ENCODE measurements around the gene CCDC188.
"Not testable (repeated sequence)": the region's sequence is repeated elsewhere in the genome, so short reads cannot be mapped to it uniquely, and the experiment has no call there.

The CCDC188 gene

GRCh38 chr22:20169253-20169822 lies 18.5 kb upstream of the CCDC188 start:
- no peak for DNase-seq (ENCODE audit: low spot score)

GRCh38 chr22:20167643-20168322 lies 16.9 kb upstream of the CCDC188 start:
- DNase-seq (ENCODE audit: low spot score): no peak

GRCh38 chr22:20166703-20167102 lies 15.8 kb upstream of the CCDC188 start:
- DNase-seq (ENCODE audit: low spot score): no peak

GRCh38 chr22:20165913-20166312 lies 15.1 kb upstream of the CCDC188 start:
- DNase-seq (ENCODE audit: low spot score): no peak

DNA sequence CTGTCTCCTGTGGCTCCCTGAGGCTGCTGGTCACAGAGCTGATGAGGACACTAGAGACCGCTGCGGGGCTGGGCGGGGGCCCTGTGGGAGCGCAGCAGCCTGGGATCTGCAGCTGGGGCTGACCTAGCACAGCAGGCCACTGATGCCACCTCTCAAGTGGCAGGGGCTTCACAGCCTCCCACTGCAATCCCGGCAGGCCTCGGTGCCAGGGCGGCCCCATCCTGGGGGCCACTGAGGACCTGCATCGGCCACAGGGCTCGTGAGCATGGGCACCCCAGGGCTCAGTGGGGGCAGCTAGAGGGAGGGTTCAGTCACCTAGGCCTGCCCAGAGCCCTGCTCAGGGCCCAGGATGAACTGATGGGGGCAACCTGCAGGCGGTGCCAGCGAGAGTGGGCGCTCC lies 14.6 kb upstream of the CCDC188 start:
- no peak for DNase-seq (ENCODE audit: low spot score)

DNA sequence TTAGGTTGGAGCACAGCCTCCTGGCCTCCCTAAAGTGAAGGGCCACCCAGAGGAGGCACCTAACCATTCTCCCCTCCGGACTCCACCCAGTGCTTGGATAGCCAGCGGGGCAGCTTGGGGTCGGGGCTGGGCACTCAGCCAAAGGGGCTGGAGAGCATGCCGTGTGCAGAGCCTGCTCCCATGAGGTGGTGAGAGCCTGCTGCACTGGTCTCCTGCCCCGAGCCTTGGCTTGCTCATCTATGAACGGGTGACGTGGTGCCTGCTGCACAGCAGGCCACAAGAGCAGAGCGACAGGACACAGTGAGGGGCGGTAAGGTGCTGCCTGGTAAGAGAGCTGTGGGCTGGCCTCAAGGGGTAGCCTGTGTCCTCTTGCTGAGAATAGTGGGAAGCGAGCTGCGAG lies 14.0 kb upstream of the CCDC188 start:
- no peak for DNase-seq (ENCODE audit: low spot score)

GRCh38 chr22:20160041-20160440 lies 9.2 kb upstream of the CCDC188 start:
- no peak for DNase-seq (ENCODE audit: low spot score)

DNA sequence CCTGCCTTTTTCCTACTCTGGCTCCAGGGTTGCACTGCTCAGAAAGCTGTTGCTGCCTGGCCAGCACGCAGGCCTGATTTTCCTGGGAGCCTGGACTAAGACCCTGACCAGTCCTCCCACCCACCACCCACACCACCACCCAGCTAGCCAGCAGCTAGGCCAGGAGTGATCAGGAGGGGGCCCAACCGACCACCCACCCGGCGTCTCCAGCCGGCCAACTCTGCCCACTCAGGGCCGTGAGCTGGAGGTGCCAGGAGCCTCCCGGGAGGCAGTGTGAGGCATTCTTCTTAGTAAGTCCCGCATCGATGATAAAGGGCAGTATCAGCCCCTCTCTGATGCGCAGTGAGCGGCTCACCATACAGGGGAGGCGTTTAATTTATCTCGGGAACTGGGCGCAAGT lies 8.7 kb upstream of the CCDC188 start:
- not testable (repeated sequence) for DNase-seq (ENCODE audit: low spot score)

DNA sequence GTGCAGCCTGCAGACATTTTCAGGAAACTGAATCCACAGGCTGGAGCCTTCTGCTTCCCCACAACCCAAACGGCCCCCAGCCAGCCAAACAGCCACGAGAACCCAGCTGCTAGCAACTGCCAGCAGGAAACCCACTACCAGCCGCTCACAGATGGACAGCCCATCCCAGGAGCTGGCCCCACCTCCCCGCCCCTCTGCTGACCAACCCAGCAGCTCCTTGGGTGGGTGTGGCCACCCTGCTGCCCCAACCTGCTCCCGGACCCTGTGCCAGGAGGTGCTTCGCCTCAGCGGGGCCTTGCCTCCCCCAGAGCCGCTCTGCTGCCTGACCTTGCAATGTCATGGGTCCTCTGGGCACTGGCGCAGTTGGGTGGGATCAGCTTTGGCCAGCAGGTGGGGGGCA lies 8.2 kb upstream of the CCDC188 start:
- DNase-seq (ENCODE audit: low spot score): no peak

DNA sequence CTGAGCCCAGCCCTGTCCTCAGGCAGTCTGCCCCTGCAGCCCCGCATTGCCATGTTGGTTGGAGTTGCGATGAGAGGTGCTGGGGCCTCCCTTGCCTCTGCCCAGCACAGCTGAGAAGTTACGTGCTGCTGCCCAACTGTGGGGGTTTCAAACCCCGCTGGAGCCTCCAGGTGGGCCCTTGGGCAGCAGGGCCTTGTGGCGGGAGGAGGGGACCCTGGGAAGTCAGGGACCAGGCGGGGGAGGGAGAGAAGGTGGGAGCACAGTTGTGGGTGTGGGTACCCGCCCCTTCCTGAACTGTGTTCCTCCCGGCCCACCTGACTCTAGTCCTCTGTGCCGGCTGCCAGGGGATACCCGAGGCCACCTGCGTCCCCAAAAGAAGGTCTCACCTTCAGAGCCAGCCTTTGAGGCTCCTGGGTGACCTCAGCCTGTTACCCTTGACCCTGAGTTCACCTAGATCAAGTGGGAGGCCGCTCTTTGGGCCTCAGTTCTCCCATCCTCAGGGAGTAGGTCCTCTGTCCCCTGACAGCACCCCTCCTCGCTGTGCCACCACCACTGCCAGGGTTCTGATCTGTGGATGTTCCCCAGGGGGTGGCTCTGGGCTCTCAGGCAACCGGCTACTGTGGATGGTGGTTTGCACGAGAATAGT lies 7.7 kb upstream of the CCDC188 start:
- DNase-seq (ENCODE audit: low spot score): no peak

- no peak for DNase-seq (ENCODE audit: low spot score)
Observed at GRCh38 chr22:20157430-20158183, 6.8 kb upstream of the CCDC188 start.

GRCh38 chr22:20156611-20157429 lies 6.0 kb upstream of the CCDC188 start:
- DNase-seq (ENCODE audit: low spot score): peak; percentile 76

DNA sequence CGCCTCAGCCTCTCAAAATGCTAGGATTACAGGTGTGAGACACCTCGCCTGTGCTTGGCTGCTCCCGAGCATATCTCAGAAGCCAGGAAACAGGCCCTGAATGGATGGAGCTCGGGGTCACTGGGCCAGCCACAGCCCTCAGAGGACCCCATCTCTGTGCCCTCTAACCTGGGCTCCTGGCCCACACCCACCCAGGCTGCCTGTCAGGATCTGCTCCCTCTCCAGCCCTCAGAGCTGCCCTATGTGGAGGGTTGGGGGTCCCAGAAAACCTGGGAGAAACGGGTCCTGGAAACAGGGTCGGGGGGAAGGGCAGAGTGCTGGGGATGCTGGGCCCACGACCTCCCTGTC lies 5.2 kb upstream of the CCDC188 start:
- no peak for DNase-seq (ENCODE audit: low spot score)

- DNase-seq (ENCODE audit: low spot score): peak; percentile 54
Observed at GRCh38 chr22:20155330-20156041, 4.6 kb upstream of the CCDC188 start.

DNA sequence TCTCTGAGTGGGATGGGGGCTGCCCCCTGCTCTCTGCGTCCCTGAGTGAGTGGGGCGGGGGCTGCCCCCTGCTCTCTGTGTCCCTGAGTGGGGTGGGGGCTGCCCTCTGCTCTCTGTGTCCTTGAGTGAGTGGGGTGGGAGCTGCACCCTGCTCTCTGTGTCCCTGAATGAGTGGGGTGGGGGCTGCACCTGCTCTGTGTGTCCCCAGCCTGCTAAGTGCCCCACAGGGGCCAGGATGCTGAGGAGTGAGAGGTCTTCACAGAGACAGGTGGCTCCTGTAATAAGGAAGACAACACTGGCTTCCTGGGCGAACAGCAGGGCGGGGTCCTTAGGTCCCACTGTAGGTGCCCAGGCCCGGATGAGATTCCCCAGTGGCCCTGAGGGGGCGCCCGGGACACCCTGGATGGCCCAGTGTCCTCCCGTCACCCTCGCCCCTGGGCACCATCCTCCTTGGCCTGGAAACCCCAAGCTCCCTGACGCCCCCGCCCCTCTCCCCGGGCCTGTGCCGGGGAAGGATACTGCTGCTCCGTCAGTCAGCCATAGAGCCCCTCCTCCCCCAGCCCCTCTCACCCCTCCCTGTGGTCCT lies 3.8 kb upstream of the CCDC188 start:
- no peak for DNase-seq (ENCODE audit: low spot score)

DNA sequence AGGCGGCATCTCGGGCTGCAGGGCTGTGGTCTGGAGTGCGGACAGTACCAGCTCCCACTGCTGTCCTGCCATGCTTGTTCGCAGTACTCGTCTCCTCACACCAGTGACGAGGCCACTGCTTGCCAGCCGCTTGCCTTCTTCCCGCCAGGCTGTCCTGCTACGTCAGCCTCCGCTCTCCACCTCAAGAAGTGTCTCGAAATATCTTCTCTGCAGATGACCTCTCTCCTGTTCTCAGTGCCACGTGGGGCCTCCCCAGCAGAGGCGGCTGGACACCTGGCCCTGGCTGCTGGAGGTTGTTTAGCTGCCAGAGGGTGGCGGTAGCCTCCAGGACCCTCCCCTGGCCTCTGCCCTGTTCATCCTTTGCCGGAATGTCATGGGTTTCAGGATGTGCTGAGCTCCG lies 3.1 kb upstream of the CCDC188 start:
- DNase-seq (ENCODE audit: low spot score): no peak

- DNase-seq (ENCODE audit: low spot score): no peak
Observed at GRCh38 chr22:20152464-20152890, 1.6 kb upstream of the CCDC188 start.

GRCh38 chr22:20151276-20151588 lies 377 bp upstream of the CCDC188 start:
- DNase-seq (ENCODE audit: low spot score): no peak

DNA sequence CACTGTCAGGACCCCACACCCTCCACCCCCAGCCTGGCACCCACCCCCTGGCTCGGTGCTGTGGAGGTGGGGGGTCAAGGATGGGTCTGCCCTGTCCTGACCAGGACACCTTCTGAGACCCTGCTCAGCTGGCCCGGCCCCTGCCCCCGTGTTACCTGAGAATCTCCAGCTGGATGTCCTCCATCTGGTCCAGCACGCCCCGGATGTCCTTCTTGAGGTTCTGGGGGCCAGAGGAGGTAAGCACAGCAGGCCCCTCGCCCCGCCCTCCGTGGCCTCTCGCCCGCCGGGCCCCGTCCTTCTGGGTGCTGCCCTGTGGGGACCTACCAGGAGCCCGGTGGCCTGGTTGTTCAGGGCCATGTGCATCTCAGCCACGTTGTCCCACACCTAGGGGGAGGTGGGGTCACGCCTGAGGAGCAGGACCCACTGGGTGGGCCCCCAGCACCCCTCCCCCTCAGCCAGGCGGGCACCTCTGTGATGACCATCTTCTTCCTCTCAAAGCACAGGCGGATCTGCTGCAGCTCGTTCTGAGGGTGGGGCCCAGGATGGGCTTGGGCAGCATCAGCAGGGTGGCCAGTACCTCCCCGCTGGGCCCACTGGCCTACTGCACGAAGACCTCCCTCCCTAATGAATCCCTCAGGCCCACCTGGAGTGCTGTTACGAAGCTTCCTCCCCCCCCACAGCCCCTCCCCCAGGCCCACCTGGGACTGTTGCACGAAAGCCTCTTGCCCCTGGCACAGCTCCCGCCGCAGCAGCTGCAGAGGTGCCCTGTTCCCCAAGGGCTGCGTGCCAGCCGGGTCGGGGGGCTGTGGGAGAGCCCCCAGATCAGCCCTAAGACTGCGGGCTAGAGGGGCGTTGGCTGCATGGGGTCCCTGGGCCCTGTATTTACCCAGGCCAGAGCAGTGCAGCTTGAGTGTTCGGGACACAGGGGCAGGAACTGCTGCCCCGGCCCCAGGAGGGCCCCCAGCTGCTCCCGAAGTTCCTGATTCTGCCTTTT lies 1.3 kb downstream of the CCDC188 start:
- DNase-seq (ENCODE audit: low spot score): no peak

GRCh38 chr22:20148414-20148813 lies 2.4 kb downstream of the CCDC188 start:
- DNase-seq (ENCODE audit: low spot score): no peak
